ENCODE results near the gene ATP10B. TPM values are rescaled to one million over a fixed set of nuclear protein-coding genes. Genes with fewer than 3 reads are reported as not detected.

The ATP10B gene
- total and polyA plus RNA-seq, 12 donors: 0.01 to 0.15 (median 0.04) TPM; not detected in 9

DNA sequence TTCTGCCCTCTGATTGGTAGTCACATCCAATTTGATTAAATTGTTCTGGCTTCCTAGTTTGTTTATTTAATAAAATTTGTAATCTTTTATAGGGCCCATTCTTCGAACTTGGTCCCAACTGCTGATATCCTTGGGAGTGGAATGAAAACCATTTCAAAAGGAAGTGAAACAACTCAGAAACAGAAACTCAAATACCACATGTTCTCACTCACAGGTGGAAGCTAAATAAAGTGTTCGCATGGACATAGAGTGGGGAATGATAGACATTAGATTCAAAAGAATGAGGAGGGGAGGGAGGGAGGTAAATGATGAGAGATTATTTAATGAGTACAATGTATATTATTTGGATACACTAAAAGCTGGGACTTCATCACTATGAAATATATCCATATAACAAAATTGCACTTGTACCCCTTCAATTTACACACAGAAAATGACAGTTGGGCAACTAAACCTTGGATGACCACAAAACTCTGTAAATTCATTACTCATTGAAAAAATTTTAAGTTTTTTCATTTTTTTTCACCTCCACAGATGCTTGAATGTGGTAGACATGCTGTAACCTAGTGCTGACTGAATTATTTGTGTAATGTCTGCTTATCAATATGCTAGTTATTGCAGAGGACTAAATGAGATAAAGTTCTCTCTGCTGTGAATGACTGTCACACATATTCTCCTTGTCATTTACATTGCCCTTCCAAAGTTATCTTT is 16.0 kb downstream of the ATP10B start:
- ATAC-seq: no peak
- intact Hi-C loops (cut with DNase I): no loop called here

DNA sequence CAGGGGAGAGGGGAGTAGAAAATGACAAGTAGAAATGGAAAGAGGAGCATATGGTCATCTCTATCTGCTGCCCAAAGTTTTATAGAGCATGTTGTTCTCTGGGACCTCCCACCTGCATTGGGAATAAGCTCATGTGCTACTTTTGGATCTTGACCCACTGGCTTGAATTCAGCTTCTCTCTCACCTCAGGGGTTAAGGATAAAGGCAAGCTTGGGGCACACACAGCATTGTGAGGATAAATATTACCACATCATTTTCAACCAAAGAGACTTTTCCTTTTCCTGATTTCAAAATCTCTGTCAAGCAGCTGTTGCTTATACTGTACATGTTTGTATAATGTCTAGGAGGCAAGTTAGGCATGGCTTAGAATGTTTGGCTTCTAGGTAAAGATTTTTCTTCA is 16.6 kb downstream of the ATP10B start:
- TF ChIP-seq, protein P1, sequence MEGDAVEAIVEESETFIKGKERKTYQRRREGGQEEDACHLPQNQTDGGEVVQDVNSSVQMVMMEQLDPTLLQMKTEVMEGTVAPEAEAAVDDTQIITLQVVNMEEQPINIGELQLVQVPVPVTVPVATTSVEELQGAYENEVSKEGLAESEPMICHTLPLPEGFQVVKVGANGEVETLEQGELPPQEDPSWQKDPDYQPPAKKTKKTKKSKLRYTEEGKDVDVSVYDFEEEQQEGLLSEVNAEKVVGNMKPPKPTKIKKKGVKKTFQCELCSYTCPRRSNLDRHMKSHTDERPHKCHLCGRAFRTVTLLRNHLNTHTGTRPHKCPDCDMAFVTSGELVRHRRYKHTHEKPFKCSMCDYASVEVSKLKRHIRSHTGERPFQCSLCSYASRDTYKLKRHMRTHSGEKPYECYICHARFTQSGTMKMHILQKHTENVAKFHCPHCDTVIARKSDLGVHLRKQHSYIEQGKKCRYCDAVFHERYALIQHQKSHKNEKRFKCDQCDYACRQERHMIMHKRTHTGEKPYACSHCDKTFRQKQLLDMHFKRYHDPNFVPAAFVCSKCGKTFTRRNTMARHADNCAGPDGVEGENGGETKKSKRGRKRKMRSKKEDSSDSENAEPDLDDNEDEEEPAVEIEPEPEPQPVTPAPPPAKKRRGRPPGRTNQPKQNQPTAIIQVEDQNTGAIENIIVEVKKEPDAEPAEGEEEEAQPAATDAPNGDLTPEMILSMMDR (IDR thresholded peaks at IDR 0.05): no peak
- Histone ChIP-seq H3K36me3 (no peaks in the 10 kb centered on the region), H3K4me3 (no peak overlapping the region), H3K9me3 (peaks cover 0 to 23% (median 3%) of the 10 kb centered on the region in 11 donors), H3K4me1 (no peaks in the 10 kb centered on the region), H3K27me3 (no peaks in the 10 kb centered on the region), H3K27ac (no peak overlapping the region)
- no peak for ATAC-seq
- intact Hi-C loops (cut with DNase I): no loop called here
- DNase-seq: no peak

More for the DNA sequence above, 16.0 kb downstream of the ATP10B start:
- H3K27ac ChIP-seq: no peak overlapping the region
- TF ChIP-seq, protein P1 (IDR thresholded peaks at IDR 0.05): no peak
- no peaks in the 10 kb centered on the region for H3K27me3 ChIP-seq
- no peak overlapping the region for H3K4me3 ChIP-seq
- no peak for DNase-seq
- H3K36me3 ChIP-seq: no peaks in the 10 kb centered on the region
- no peaks in the 10 kb centered on the region for H3K4me1 ChIP-seq
- 63 to 73% methylated on average over 2 of the region's 2 CpGs for WGBS, 2 donors
- H3K9me3 ChIP-seq: peaks cover 0 to 23% (median 3%) of the 10 kb centered on the region in 11 donors

DNA sequence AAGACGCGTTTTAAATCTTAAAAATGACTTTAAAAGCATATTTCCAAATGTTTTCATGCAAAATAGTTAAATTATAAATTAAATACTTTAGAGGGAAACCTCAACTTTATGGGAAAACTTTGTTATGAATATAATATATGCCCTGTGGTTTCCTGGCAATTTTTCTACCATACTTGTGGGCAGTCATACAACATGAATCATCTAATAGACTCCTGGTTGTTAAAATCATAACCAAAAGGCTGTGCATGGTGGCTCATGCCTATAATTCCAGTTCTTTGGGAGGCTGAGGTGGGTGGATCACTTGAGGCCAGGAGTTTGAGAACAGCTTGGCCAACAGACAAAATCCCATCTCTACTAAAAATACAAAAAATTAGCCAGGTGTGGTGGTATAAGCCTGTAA is 18.2 kb downstream of the ATP10B start:
- DNase-seq: no peak
- intact Hi-C loops (cut with DNase I): no loop called here
- no peak overlapping the region for H3K4me3 ChIP-seq

DNA sequence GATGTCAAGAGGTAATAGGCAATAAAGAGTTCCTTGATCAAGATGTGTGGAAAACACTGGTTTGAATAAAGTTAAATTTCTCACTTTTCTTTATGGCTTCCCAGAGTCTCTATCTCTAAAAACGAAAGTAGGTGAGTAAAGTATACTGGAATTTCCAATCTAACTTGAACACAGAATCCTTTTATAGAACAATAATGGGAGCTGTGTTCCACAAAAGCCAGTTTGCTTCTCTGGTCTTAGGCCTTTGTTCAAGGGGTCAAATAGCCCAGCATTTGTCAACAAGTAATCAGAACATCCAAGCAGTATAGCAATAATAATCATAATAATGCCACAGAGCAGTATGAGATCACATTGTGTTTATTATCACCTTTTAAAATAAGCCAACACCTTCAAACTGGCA is 20.2 kb downstream of the ATP10B start:
- DNase-seq: no peak
- Histone ChIP-seq H3K27me3 (no peaks in the 10 kb centered on the region), H3K36me3 (no peaks in the 10 kb centered on the region), H3K9me3 (peaks cover 0 to 31% (median 3%) of the 10 kb centered on the region in 11 donors), H3K4me1 (no peaks in the 10 kb centered on the region), H3K27ac (no peak overlapping the region), H3K4me3 (no peak overlapping the region)
- ATAC-seq: no peak
- 47 to 59% methylated on average over 1 of the region's 1 CpG for WGBS, 2 donors
- TF ChIP-seq, protein P1 (IDR thresholded peaks at IDR 0.05): no peak
- intact Hi-C loops (cut with DNase I): no loop called here

More for the DNA sequence above, 18.2 kb downstream of the ATP10B start:
- Histone ChIP-seq H3K36me3 (no peaks in the 10 kb centered on the region), H3K4me1 (no peaks in the 10 kb centered on the region), H3K9me3 (peaks cover 0 to 23% (median 3%) of the 10 kb centered on the region in 11 donors), H3K27ac (no peak overlapping the region), H3K27me3 (no peaks in the 10 kb centered on the region)
- TF ChIP-seq, protein P1 (IDR thresholded peaks at IDR 0.05): no peak
- ATAC-seq: no peak
- 85 to 91% methylated on average over 2 of the region's 2 CpGs for WGBS, 2 donors
